IMR-90 (cell line): ENCODE results near the gene NIPSNAP2. TPM values are rescaled to one million over a fixed set of nuclear protein-coding genes. Genes with fewer than 3 reads are reported as not detected.

ENCODE experiments used
- ATAC-seq: fragments of 200-7000 bp; cut with Tn5 transposase; 2 replicates; pipeline ENCODE4 v1.9.1; 2020; ENCODE audit warnings: low read depth, mild to moderate bottlenecking, moderate library complexity
- BruUV-seq: library from RNA; stranded (reverse); fragments of 400-500 nt; replicated peaks from 2 replicates; lab custom pipeline; 2021; lab: Mats Ljungman, UMichigan
- CTCF ChIA-PET: fragments of 300-600 bp; formaldehyde crosslinking; extraction: SDS; loops from one replicate; lab custom pipeline; 2021; ENCODE audit warnings: antibody characterized with exemption; lab: Yijun Ruan, JAX
- POLR2A ChIA-PET: fragments of 300-600 bp; sonication (Branson Sonifier 250); formaldehyde crosslinking; loops from one replicate; lab custom pipeline; 2022; ENCODE audit warnings: antibody characterized with exemption; ENCODE audit not compliant: unreplicated experiment; lab: Charles Lee
- DNase-seq: peaks from one replicate; pipeline ENCODE4 v3.0.0; 2013
- H2AFZ ChIP-seq: replicated peaks from 2 replicates; pipeline ENCODE3; 2013; ENCODE audit warnings: low read length, mild to moderate bottlenecking; ENCODE audit not compliant: poor library complexity
- H2AK5ac ChIP-seq: 2 replicates; pipeline ENCODE4 v1.6.1; 2013; ENCODE audit warnings: low read depth, low read length, inconsistent platforms
- H2AK9ac ChIP-seq: replicated peaks from 2 replicates; pipeline ENCODE3; 2013; ENCODE audit warnings: mild to moderate bottlenecking, low read depth, low read length, moderate library complexity; ENCODE audit not compliant: poor library complexity
- H2BK120ac ChIP-seq: 2 replicates; pipeline ENCODE4 v1.6.1; 2013; ENCODE audit warnings: low read depth, low read length, inconsistent platforms
- H2BK15ac ChIP-seq: 3 replicates; pipeline ENCODE4 v1.6.1; 2013; ENCODE audit warnings: low read depth, low read length, inconsistent platforms
- H2BK20ac ChIP-seq: 2 replicates; pipeline ENCODE4 v1.6.1; 2013; ENCODE audit warnings: low read depth, mild to moderate bottlenecking, inconsistent platforms, low read length, moderate library complexity
- H2BK5ac ChIP-seq: 2 replicates; pipeline ENCODE4 v1.6.1; 2013; ENCODE audit warnings: mild to moderate bottlenecking, low read depth, low read length, inconsistent platforms; ENCODE audit not compliant: poor library complexity, severe bottlenecking
- H3K14ac ChIP-seq: replicated peaks from 2 replicates; pipeline ENCODE4 v1.6.1; 2013; ENCODE audit warnings: low read depth, low read length, inconsistent platforms
- H3K18ac ChIP-seq: 2 replicates; pipeline ENCODE4 v1.6.1; 2013; ENCODE audit warnings: low read depth, low read length, control low read depth
- H3K23ac ChIP-seq: 2 replicates; pipeline ENCODE4 v1.6.1; 2013; ENCODE audit warnings: low read depth, low read length, inconsistent platforms
- H3K27ac ChIP-seq: 2 replicates; pipeline ENCODE4 v1.5.1; 2013; ENCODE audit warnings: mild to moderate bottlenecking, control low read depth, low read length; ENCODE audit not compliant: insufficient read depth
- H3K27me3 ChIP-seq: 2 replicates; pipeline ENCODE4 v1.6.1; 2013; ENCODE audit warnings: low read length; ENCODE audit not compliant: control insufficient read depth, insufficient read depth
- H3K36me3 ChIP-seq: 2 replicates; pipeline ENCODE4 v1.6.1; 2013; ENCODE audit warnings: low read length, mixed read lengths; ENCODE audit not compliant: control insufficient read depth, insufficient read depth
- H3K4ac ChIP-seq: 2 replicates; pipeline ENCODE4 v1.6.1; 2013; ENCODE audit warnings: low read depth, low read length, inconsistent platforms
- H3K4me1 ChIP-seq: 2 replicates; pipeline ENCODE4 v1.6.1; 2013; ENCODE audit warnings: low read length, mixed read lengths; ENCODE audit not compliant: control insufficient read depth, insufficient read depth
- H3K4me2 ChIP-seq: 2 replicates; pipeline ENCODE4 v1.6.1; 2013; ENCODE audit warnings: low read depth, mild to moderate bottlenecking, control low read depth, low read length, moderate library complexity
- H3K4me3 ChIP-seq: 2 replicates; pipeline ENCODE4 v1.5.1; 2013; ENCODE audit warnings: low read depth, mild to moderate bottlenecking, control low read depth, low read length, moderate library complexity; ENCODE audit not compliant: insufficient read depth
- H3K56ac ChIP-seq: 2 replicates; pipeline ENCODE4 v1.6.1; 2013; ENCODE audit warnings: low read length, inconsistent platforms; ENCODE audit not compliant: insufficient read depth; ENCODE audit errors: extremely low read depth
- H3K79me1 ChIP-seq, 2 experiments: 2 replicates each; pipeline ENCODE4 v1.6.1; 2013; ENCODE audit warnings: low read length in 2 of 2, inconsistent platforms in 1 of 2, low read depth in 1 of 2
- H3K9ac ChIP-seq: 2 replicates; pipeline ENCODE4 v1.6.1; 2013; ENCODE audit warnings: low read depth, low read length, control low read depth
- H3K9me1 ChIP-seq: 2 replicates; pipeline ENCODE4 v1.6.1; 2013; ENCODE audit warnings: low read length, inconsistent platforms; ENCODE audit not compliant: insufficient read depth
- H3K9me3 ChIP-seq: 2 replicates; pipeline ENCODE4 v1.6.1; 2013; ENCODE audit warnings: low read length; ENCODE audit not compliant: control insufficient read depth, insufficient read depth
- H4K20me1 ChIP-seq: 2 replicates; pipeline ENCODE4 v1.6.1; 2013; ENCODE audit warnings: low read length, inconsistent platforms; ENCODE audit not compliant: insufficient read depth
- H4K5ac ChIP-seq: 2 replicates; pipeline ENCODE4 v1.6.1; 2013; ENCODE audit warnings: mild to moderate bottlenecking, low read depth, low read length, control low read depth
- H4K8ac ChIP-seq, 2 experiments: 2 replicates each; pipeline ENCODE4 v1.6.1; 2013; ENCODE audit warnings: low read depth in 2 of 2, low read length in 2 of 2, control low read depth in 1 of 2, inconsistent platforms in 1 of 2
- H4K91ac ChIP-seq: 2 replicates; pipeline ENCODE4 v1.6.1; 2013; ENCODE audit warnings: low read depth, low read length, inconsistent platforms; ENCODE audit not compliant: insufficient read depth
- CEBPB ChIP-seq: IDR thresholded peaks from 2 replicates; pipeline ENCODE4 v1.6.1; 2012; ENCODE audit warnings: low read depth, low read length, improper control_type of control experiment
- MAFK ChIP-seq: IDR thresholded peaks from 2 replicates; pipeline ENCODE4 v1.6.1; 2012; ENCODE audit warnings: low read depth, low read length, improper control_type of control experiment
- MXI1 ChIP-seq: IDR thresholded peaks from 2 replicates; pipeline ENCODE4 v1.6.1; 2012; ENCODE audit warnings: low read depth, mild to moderate bottlenecking, low read length, moderate library complexity, borderline replicate concordance
- NFE2L2 ChIP-seq: fragments of 150-350 bp; IDR thresholded peaks from 2 replicates; pipeline ENCODE4 v1.6.1; 2016; ENCODE audit warnings: low read depth, mild to moderate bottlenecking, low read length
- RAD21 ChIP-seq: IDR thresholded peaks from 2 replicates; pipeline ENCODE4 v1.6.1; 2012; ENCODE audit warnings: low read length, improper control_type of control experiment
- WGBS, 2 experiments: methylation state at CpG; one replicate each; pipeline versions ENCODE4 v1.1.5 to v1.1.7; 2013; ENCODE audit warnings: missing lambda C conversion rate in 2 of 2; ENCODE audit not compliant: insufficient read length in 1 of 2; ENCODE audit errors: extremely low coverage in 2 of 2; 5-methylcytosine and 5-hydroxymethylcytosine counted together
- dilution Hi-C: fragments of 300-500 bp; cut with HindIII; formaldehyde crosslinking; loops from one replicate; pipeline ENCODE4 v1.14.3; 2018; ENCODE audit warnings: low sequenced_read_pairs; ENCODE audit not compliant: unreplicated experiment
- in situ Hi-C: fragments of 300-500 bp; cut with MboI; formaldehyde crosslinking; loops from 3 replicates; pipeline ENCODE4 v1.14.3; 2019; ENCODE audit warnings: low sequenced_read_pairs, inconsistent platforms, mixed read lengths
- intact Hi-C: fragments of 100-400 bp; cut with micrococcal nuclease; formaldehyde crosslinking; loops from 2 replicates; pipeline ENCODE4 v1.10.0; 2022
- polyA plus RNA-seq, 3 experiments: library from polyadenylated mRNA; depleted of rRNA; stranded (reverse); fragments of >200 nt; gene quantifications; 2 replicates each; pipeline ENCODE4 v1.2.3, GENCODE V29; 2012; ENCODE audit warnings: low replicate concordance in 1 of 3
- total RNA-seq: library from RNA; depleted of rRNA; stranded (reverse); fragments of >200 nt; gene quantifications from 2 replicates; pipeline ENCODE4 v1.2.3, GENCODE V29; 2012

Gene NIPSNAP2
- total and polyA plus RNA-seq, 2 of the 4 experiments (the other 2 are of a cell fraction), result 33.7 to 42.8 TPM

GRCh38 chr7:55983537-55983936 lies 19.2 kb downstream of the NIPSNAP2 start:
- H3K14ac ChIP-seq, result no peak overlapping the region
- POLR2A ChIA-PET, result no interaction called here
- no peak for TF ChIP-seq NFE2L2
- no peak for TF ChIP-seq CEBPB
- TF ChIP-seq MXI1, result no peak
- TF ChIP-seq MAFK, result no peak
- no peak for TF ChIP-seq RAD21

More at GRCh38 chr7:55983537-55983936, 19.2 kb downstream of the NIPSNAP2 start:
- Histone ChIP-seq H3K4ac (no peak overlapping the region), H4K20me1 (peaks cover 3% of the 10 kb centered on the region; the same call in 1 of the 2 replicates), H4K5ac (no peak overlapping the region), H3K4me1 (no peaks in the 10 kb centered on the region), H2BK20ac (no peak overlapping the region), H2AK9ac (no peak overlapping the region), H3K4me2 (no peak overlapping the region), H3K27me3 (no peaks in the 10 kb centered on the region), H4K8ac (no peak overlapping the region), H2BK120ac (no peak overlapping the region), H3K36me3 (peaks cover 46% of the 10 kb centered on the region), H2BK15ac (no peak overlapping the region), H3K79me1 (no peaks in the 10 kb centered on the region), H2AK5ac (no peak overlapping the region), H3K23ac (no peak overlapping the region), H3K27ac (no peak overlapping the region), H3K18ac (no peak overlapping the region), H3K56ac (no peak overlapping the region), H3K9me3 (no peaks in the 10 kb centered on the region), H3K9me1 (peaks cover 6% of the 10 kb centered on the region; the same call in 1 of the 2 replicates), H3K4me3 (no peak overlapping the region), H2BK5ac (no peak overlapping the region), H2AFZ (no peak overlapping the region), H3K9ac (no peak overlapping the region), H4K91ac (no peak overlapping the region)
- CTCF ChIA-PET, result interaction anchor here (1.1 kb wide), 1 partner anchor 95 kb away, joined by 3 read pairs; no protein-coding TSS in a partner anchor
- dilution Hi-C loops (no loop called here), in situ Hi-C loops (no loop called here), intact Hi-C loops (no loop called here)
- no CpG with 5 or more reads among the region's 3 CpGs for WGBS, 2 experiments
- no TSS peak for BruUV-seq
- DNase-seq (no peak), ATAC-seq (no peak)
